Measurements from ENCODE around the gene ERP27. TPM values are rescaled to one million over a fixed set of nuclear protein-coding genes. Genes with fewer than 3 reads are reported as not detected.

The ERP27 gene
- total and polyA plus RNA-seq, 2 experiments from 2014 or later = 48.0 to 53.7 TPM

DNA sequence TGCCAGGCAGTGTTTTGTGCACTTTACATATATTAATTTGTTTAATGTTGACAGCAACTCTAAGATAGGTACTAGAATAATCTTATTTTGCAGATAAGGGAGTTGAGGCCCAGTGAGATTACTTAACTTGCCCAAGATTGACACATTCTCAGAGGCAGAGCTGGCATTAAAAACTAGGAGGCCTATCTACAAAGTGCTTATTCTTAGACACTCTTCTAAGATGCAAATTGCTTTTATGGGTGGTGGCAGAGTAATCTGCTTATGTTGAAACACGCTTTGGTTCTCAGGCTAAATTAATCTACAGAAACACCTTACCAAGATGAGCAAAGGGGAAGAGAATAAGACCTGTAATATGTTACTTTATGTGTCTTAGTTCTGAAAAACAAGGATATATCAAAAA lies 59.8 kb downstream of the ERP27 start:
- no peaks in the 10 kb centered on the region for H3K27me3 ChIP-seq
- H3K27ac ChIP-seq = no peak overlapping the region
- 89% methylated on average over 1 of the region's 1 CpG for WGBS (ENCODE audit: low lambda C conversion rate, missing lambda C conversion rate)

GRCh38 chr12:14876833-14877232 lies 61.5 kb downstream of the ERP27 start:
- H2AFZ ChIP-seq = no peak overlapping the region
- H3K9me2 ChIP-seq (replicated peaks; ENCODE audit: insufficient read depth) = no peaks in the 10 kb centered on the region
- no peaks in the 10 kb centered on the region for H3K79me2 ChIP-seq
- H3K27ac ChIP-seq = no peak overlapping the region
- no peak overlapping the region for H3K4me3 ChIP-seq
- no peak overlapping the region for H3K4me2 ChIP-seq
- TF ChIP-seq EZH2phosphoT487 (IDR thresholded peaks at IDR 0.05; ENCODE audit: low read depth, severe bottlenecking, unreplicated experiment) (no peak), CTCF (IDR thresholded peaks at IDR 0.05; ENCODE audit: poor library complexity) (no peak), EZH2 (IDR thresholded peaks at IDR 0.05; ENCODE audit: borderline replicate concordance) (no peak)
- WGBS (ENCODE audit: low lambda C conversion rate, missing lambda C conversion rate) = 91% methylated on average over 2 of the region's 2 CpGs
- H4K20me1 ChIP-seq (ENCODE audit: insufficient read depth, poor library complexity, severe bottlenecking) = no peaks in the 10 kb centered on the region
- no peaks in the 10 kb centered on the region for H3K9me3 ChIP-seq (ENCODE audit: low read depth)
- no peaks in the 10 kb centered on the region for H3K36me3 ChIP-seq (replicated peaks; ENCODE audit: insufficient read depth, low read depth)
- no peaks in the 10 kb centered on the region for H3K4me1 ChIP-seq (ENCODE audit: insufficient read depth)
- H3K27me3 ChIP-seq = no peaks in the 10 kb centered on the region
- no peak for DNase-seq (ENCODE audit: low spot score)

More for the DNA sequence above, 59.8 kb downstream of the ERP27 start:
- H3K9me2 ChIP-seq (replicated peaks; ENCODE audit: insufficient read depth) = no peaks in the 10 kb centered on the region
- DNase-seq (ENCODE audit: low spot score) = no peak
- H4K20me1 ChIP-seq (ENCODE audit: insufficient read depth, poor library complexity, severe bottlenecking) = no peaks in the 10 kb centered on the region
- no peak overlapping the region for H3K4me2 ChIP-seq
- TF ChIP-seq CTCF (IDR thresholded peaks at IDR 0.05; ENCODE audit: poor library complexity) = no peak
- no peaks in the 10 kb centered on the region for H3K9me3 ChIP-seq (ENCODE audit: low read depth)
- H3K4me3 ChIP-seq = no peak overlapping the region
- no peaks in the 10 kb centered on the region for H3K4me1 ChIP-seq (ENCODE audit: insufficient read depth)
- no peaks in the 10 kb centered on the region for H3K36me3 ChIP-seq (replicated peaks; ENCODE audit: insufficient read depth, low read depth)
- no peaks in the 10 kb centered on the region for H3K79me2 ChIP-seq
- H2AFZ ChIP-seq = no peak overlapping the region

DNA sequence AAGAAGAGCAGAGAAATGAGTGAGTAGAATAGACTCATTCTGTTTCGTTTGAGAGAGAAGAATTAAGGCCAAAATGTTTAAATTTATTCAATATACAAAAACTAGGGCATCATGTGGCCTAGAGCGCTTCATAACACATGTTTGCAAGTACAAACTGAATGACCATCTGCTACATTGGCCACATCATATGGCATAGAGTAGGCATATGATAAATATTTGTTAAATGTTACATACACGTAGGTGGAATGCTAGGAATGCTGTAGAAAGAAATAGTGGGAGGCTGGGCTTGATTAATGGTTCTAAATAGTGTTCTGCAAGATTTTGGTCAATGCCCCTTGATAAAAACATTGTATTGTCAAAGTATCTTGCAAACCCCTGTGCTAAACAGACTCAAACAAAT lies 63.5 kb downstream of the ERP27 start:
- no peaks in the 10 kb centered on the region for H4K20me1 ChIP-seq (ENCODE audit: insufficient read depth, poor library complexity, severe bottlenecking)
- H3K4me1 ChIP-seq (ENCODE audit: insufficient read depth) = no peaks in the 10 kb centered on the region
- TF ChIP-seq EZH2 (IDR thresholded peaks at IDR 0.05; ENCODE audit: borderline replicate concordance) (no peak), CTCF (IDR thresholded peaks at IDR 0.05; ENCODE audit: poor library complexity) (no peak), EZH2phosphoT487 (IDR thresholded peaks at IDR 0.05; ENCODE audit: low read depth, severe bottlenecking, unreplicated experiment) (no peak)
- H3K9me2 ChIP-seq (replicated peaks; ENCODE audit: insufficient read depth) = no peaks in the 10 kb centered on the region
- H3K36me3 ChIP-seq (replicated peaks; ENCODE audit: insufficient read depth, low read depth) = no peaks in the 10 kb centered on the region
- 63% methylated on average over 3 of the region's 3 CpGs for WGBS (ENCODE audit: low lambda C conversion rate, missing lambda C conversion rate)
- no peak overlapping the region for H2AFZ ChIP-seq
- no peaks in the 10 kb centered on the region for H3K9me3 ChIP-seq (ENCODE audit: low read depth)
- H3K27me3 ChIP-seq = no peaks in the 10 kb centered on the region
- H3K4me2 ChIP-seq = no peak overlapping the region
- no peak for DNase-seq (ENCODE audit: low spot score)
- no peak overlapping the region for H3K4me3 ChIP-seq
- H3K27ac ChIP-seq = no peak overlapping the region
- H3K79me2 ChIP-seq = no peaks in the 10 kb centered on the region

Data from hepatocyte (in vitro differentiated cells).